ENCODE measurements around the gene IMMP2L. TPM values are rescaled to one million over a fixed set of nuclear protein-coding genes. Genes with fewer than 3 reads are reported as not detected.

Gene IMMP2L
- total RNA-seq, 2 experiments from 2014 or later: 8.9 to 18.7 TPM

GRCh38 chr7:110786328-110786965, 775.8 kb downstream of the IMMP2L start:
- Mint-ChIP-seq H3K36me3 (ENCODE audit: low read depth) (no peaks in the 10 kb centered on the region), H3K27ac (no peak overlapping the region), H3K4me3 (no peak overlapping the region), H3K27me3 (no peaks in the 10 kb centered on the region), H3K4me1 (ENCODE audit: low read depth) (no peaks in the 10 kb centered on the region), H3K9me3 (no peaks in the 10 kb centered on the region)
- no peaks in the 10 kb centered on the region for H3K36me3 ChIP-seq (ENCODE audit: insufficient read depth, low read length)
- DNase-seq: no peak
- intact Hi-C loops (cut with DNase I, micrococcal nuclease): loop anchor here in 1 of 2 experiments (5.0 kb wide), 1 partner anchor 36 kb away; no protein-coding TSS in a partner anchor
- no peaks in the 10 kb centered on the region for H3K4me1 ChIP-seq (ENCODE audit: insufficient read depth, low read length)
- POLR2A ChIA-PET: no interaction called here
- no peak for ATAC-seq (ENCODE audit: poor library complexity)
- H3K27me3 ChIP-seq (ENCODE audit: control insufficient read depth in 1 of 2, insufficient read depth in 2 of 2, low read length in 2 of 2): no peaks in the 10 kb centered on the region
- TF ChIP-seq, protein P1, sequence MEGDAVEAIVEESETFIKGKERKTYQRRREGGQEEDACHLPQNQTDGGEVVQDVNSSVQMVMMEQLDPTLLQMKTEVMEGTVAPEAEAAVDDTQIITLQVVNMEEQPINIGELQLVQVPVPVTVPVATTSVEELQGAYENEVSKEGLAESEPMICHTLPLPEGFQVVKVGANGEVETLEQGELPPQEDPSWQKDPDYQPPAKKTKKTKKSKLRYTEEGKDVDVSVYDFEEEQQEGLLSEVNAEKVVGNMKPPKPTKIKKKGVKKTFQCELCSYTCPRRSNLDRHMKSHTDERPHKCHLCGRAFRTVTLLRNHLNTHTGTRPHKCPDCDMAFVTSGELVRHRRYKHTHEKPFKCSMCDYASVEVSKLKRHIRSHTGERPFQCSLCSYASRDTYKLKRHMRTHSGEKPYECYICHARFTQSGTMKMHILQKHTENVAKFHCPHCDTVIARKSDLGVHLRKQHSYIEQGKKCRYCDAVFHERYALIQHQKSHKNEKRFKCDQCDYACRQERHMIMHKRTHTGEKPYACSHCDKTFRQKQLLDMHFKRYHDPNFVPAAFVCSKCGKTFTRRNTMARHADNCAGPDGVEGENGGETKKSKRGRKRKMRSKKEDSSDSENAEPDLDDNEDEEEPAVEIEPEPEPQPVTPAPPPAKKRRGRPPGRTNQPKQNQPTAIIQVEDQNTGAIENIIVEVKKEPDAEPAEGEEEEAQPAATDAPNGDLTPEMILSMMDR (IDR thresholded peaks at IDR 0.05): no peak
- no peaks in the 10 kb centered on the region for H3K9me3 ChIP-seq (ENCODE audit: control insufficient read depth in 1 of 2, insufficient read depth in 1 of 2, low read length in 2 of 2)
- CTCF ChIA-PET: no interaction called here
- no peak overlapping the region for H3K4me3 ChIP-seq (ENCODE audit: low read length)
- no peak overlapping the region for H3K27ac ChIP-seq (ENCODE audit: low read depth in 1 of 2, low read length in 2 of 2)

DNA sequence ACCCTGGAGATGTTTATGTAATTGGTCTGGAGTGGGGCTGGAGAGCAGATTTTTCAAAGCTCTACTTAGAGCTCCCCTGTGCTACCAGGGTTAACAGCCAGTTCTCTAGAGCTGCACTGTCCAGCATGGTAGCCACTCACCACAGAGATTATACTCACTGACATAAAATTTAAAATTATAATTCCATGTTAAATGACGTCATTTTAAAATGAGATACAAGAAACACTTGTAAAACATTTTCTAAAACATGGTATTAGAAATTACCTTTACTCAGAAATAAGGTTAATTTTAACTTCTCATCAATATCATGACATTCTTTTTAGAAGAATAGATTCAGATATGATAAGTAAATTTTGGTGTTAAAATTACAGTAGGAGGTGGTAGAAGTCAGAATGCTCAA, 777.5 kb downstream of the IMMP2L start:
- Histone ChIP-seq H3K4me3 (ENCODE audit: low read length) (no peak overlapping the region), H3K27me3 (ENCODE audit: control insufficient read depth in 1 of 2, insufficient read depth in 2 of 2, low read length in 2 of 2) (no peaks in the 10 kb centered on the region), H3K9me3 (ENCODE audit: control insufficient read depth in 1 of 2, insufficient read depth in 1 of 2, low read length in 2 of 2) (no peaks in the 10 kb centered on the region), H3K4me1 (ENCODE audit: insufficient read depth, low read length) (no peaks in the 10 kb centered on the region), H3K27ac (ENCODE audit: low read depth in 1 of 2, low read length in 2 of 2) (no peak overlapping the region), H3K36me3 (ENCODE audit: insufficient read depth, low read length) (no peaks in the 10 kb centered on the region)
- POLR2A ChIA-PET: no interaction called here
- no peak overlapping the region for H3K4me3 Mint-ChIP-seq
- H3K27ac Mint-ChIP-seq: no peak overlapping the region
- CTCF ChIA-PET: no interaction called here
- TF ChIP-seq, protein P1 (IDR thresholded peaks at IDR 0.05): no peak
- no peaks in the 10 kb centered on the region for H3K4me1 Mint-ChIP-seq (ENCODE audit: low read depth)
- no peaks in the 10 kb centered on the region for H3K27me3 Mint-ChIP-seq
- H3K9me3 Mint-ChIP-seq: no peaks in the 10 kb centered on the region
- intact Hi-C loops (cut with DNase I, micrococcal nuclease): loop anchor here in 1 of 2 experiments (5.0 kb wide), 1 partner anchor 38 kb away; no protein-coding TSS in a partner anchor
- DNase-seq: no peak
- ATAC-seq (ENCODE audit: poor library complexity): no peak
- no peaks in the 10 kb centered on the region for H3K36me3 Mint-ChIP-seq (ENCODE audit: low read depth)

DNA sequence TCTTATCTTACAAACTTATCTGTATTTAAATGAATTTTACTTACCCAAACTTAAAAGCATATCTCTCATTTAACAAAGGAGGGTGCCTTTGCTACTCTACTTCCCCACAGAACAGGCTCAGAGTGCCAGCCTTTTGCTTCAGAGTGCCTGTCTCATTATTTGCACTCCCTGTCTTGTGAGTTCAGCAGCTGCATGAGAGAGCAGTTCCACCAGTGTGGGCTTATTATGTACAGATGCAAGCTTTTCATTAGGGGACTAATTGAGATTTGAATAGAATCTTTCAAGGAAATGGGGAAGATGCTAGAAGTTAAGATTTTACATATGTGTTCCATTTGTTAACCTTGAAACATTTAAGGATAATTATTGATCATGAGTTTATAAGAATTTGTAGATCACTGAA, 781.6 kb downstream of the IMMP2L start:
- no peak overlapping the region for H3K27ac Mint-ChIP-seq
- Histone ChIP-seq H3K36me3 (ENCODE audit: insufficient read depth, low read length) (no peaks in the 10 kb centered on the region), H3K4me3 (ENCODE audit: low read length) (no peak overlapping the region), H3K27ac (ENCODE audit: low read depth in 1 of 2, low read length in 2 of 2) (no peak overlapping the region), H3K27me3 (ENCODE audit: control insufficient read depth in 1 of 2, insufficient read depth in 2 of 2, low read length in 2 of 2) (no peaks in the 10 kb centered on the region), H3K9me3 (ENCODE audit: control insufficient read depth in 1 of 2, insufficient read depth in 1 of 2, low read length in 2 of 2) (no peaks in the 10 kb centered on the region), H3K4me1 (ENCODE audit: insufficient read depth, low read length) (no peaks in the 10 kb centered on the region)
- TF ChIP-seq, protein P1 (IDR thresholded peaks at IDR 0.05): no peak
- H3K4me3 Mint-ChIP-seq: no peak overlapping the region
- H3K27me3 Mint-ChIP-seq: no peaks in the 10 kb centered on the region
- no peak for ATAC-seq (ENCODE audit: poor library complexity)
- H3K9me3 Mint-ChIP-seq: no peaks in the 10 kb centered on the region
- DNase-seq: no peak
- CTCF ChIA-PET: no interaction called here
- intact Hi-C loops (cut with DNase I, micrococcal nuclease): no loop called here
- no peaks in the 10 kb centered on the region for H3K36me3 Mint-ChIP-seq (ENCODE audit: low read depth)
- POLR2A ChIA-PET: no interaction called here
- H3K4me1 Mint-ChIP-seq (ENCODE audit: low read depth): no peaks in the 10 kb centered on the region
